Colonic mucosa (tissue), 4 donors: ENCODE data around the gene YTHDC2. TPM values are rescaled to one million over a fixed set of nuclear protein-coding genes. Genes with fewer than 3 reads are reported as not detected.
"Not testable (repeated sequence)": the region's sequence is repeated elsewhere in the genome, so short reads cannot be mapped to it uniquely, and the experiment has no call there.

Experiments
- DNase-seq: peaks from one replicate; pipeline ENCODE4 v3.0.0-alpha.2; 2020
- H3K27ac ChIP-seq: fragments of 200-600 bp; one replicate; pipeline ENCODE4 v1.8.0; 2021
- H3K27me3 ChIP-seq: fragments of 200-600 bp; one replicate; pipeline ENCODE4 v1.8.0; 2021
- H3K36me3 ChIP-seq: fragments of 200-600 bp; one replicate; pipeline ENCODE4 v1.8.0; 2021
- H3K4me1 ChIP-seq: fragments of 200-600 bp; one replicate; pipeline ENCODE4 v1.8.0; 2021; ENCODE audit warnings: mild to moderate bottlenecking
- H3K4me3 ChIP-seq: fragments of 200-600 bp; one replicate; pipeline ENCODE4 v1.8.0; 2021
- H3K9ac ChIP-seq, 2 donors: one replicate each; pipeline ENCODE4 v1.7.0; 2013; ENCODE audit warnings: control low read depth in 2 of 2, low read depth in 2 of 2, low read length in 2 of 2
- H3K9me3 ChIP-seq: fragments of 200-600 bp; one replicate; pipeline ENCODE4 v1.8.0; 2021
- intact Hi-C: fragments of 100-400 bp; cut with DNase I; formaldehyde crosslinking; loops from one replicate; pipeline ENCODE4 v1.14.1; 2022
- total RNA-seq, 2 donors: library from RNA; stranded (reverse); fragmentation: NEBNext Ultra II Directional in 1 of 2; extraction: Animal tissue kit (Norgen Biotek cat#: 25700) in 1 of 2; gene quantifications; one replicate each; pipeline ENCODE4 v1.2.1, GENCODE V29; 2021
- TF ChIP-seq, protein P1 (sequence below): fragments of 200-600 bp; IDR thresholded peaks from one replicate; pipeline ENCODE4 v1.8.0; 2022; ENCODE audit warnings: antibody characterized with exemption, mild to moderate bottlenecking
- donor health status: healthy.
- donor health status: DM: no; HTN: no; CAD: no.
- donor health status: DM: no; HTN: no; CAD: no.

Gene YTHDC2
- total RNA-seq, 2 donors from 2014 or later, result 22.6 to 22.8 TPM

DNA sequence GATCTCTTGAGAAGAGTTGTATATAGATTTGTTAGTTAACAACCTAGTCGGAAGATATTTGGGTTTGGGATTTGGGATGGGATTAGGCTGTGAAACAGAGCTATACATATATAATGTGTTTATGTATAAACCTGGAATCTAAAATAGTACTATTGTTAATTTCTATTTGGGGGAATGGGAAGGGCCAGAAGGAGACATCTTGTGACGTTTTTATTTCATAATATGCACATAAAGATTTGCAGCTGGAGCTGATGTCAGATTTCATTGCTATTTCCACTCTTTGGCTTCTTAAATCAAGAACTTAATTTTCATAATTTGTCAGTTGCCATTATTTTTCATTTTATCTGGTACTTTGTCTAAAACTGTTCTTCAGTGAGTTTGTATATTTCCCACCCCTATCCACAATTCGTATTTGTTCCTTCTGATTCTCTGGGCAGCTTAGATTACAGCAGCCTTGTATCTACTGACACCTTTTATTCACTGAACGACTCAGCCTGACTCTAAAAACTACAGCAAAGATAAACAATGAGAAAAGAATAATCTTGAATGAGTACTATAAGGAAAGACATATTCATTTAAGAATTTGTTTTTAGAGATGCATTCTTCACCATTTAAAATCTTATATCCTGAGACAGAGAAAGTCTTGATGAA, 86.9 kb downstream of the YTHDC2 start:
- Histone ChIP-seq H3K27ac (no peak overlapping the region), H3K4me3 (no peak overlapping the region), H3K27me3 (no peaks in the 10 kb centered on the region), H3K36me3 (no peaks in the 10 kb centered on the region), H3K4me1 (no peaks in the 10 kb centered on the region), H3K9me3 (no peaks in the 10 kb centered on the region), H3K9ac (no peak overlapping the region)
- intact Hi-C loops, result no loop called here
- no peak for DNase-seq
- TF ChIP-seq, protein P1, sequence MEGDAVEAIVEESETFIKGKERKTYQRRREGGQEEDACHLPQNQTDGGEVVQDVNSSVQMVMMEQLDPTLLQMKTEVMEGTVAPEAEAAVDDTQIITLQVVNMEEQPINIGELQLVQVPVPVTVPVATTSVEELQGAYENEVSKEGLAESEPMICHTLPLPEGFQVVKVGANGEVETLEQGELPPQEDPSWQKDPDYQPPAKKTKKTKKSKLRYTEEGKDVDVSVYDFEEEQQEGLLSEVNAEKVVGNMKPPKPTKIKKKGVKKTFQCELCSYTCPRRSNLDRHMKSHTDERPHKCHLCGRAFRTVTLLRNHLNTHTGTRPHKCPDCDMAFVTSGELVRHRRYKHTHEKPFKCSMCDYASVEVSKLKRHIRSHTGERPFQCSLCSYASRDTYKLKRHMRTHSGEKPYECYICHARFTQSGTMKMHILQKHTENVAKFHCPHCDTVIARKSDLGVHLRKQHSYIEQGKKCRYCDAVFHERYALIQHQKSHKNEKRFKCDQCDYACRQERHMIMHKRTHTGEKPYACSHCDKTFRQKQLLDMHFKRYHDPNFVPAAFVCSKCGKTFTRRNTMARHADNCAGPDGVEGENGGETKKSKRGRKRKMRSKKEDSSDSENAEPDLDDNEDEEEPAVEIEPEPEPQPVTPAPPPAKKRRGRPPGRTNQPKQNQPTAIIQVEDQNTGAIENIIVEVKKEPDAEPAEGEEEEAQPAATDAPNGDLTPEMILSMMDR, result no peak

DNA sequence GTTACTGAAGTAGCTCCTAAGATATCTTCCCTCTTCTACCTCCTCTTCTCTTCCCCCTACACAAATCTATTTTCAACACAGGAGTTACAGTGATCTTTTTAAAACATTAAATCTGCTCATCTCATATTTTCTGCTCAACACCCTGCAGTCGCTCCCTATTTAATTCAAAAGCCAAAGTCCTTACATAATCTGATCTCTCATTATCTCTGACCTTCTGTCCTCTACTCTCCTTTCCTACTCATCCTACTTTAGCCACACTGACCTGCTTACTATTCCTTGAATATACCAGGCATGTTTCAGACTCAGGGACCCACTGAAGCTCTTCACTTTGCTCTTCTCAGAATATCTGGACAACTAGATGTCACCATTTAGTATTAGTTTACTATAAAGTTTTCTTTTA, 87.9 kb downstream of the YTHDC2 start:
- no peaks in the 10 kb centered on the region for H3K9me3 ChIP-seq
- no peaks in the 10 kb centered on the region for H3K36me3 ChIP-seq
- intact Hi-C loops, result no loop called here
- H3K9ac ChIP-seq, result no peak overlapping the region
- H3K4me3 ChIP-seq, result no peak overlapping the region
- no peak overlapping the region for H3K27ac ChIP-seq
- TF ChIP-seq, protein P1, result no peak
- DNase-seq, result no peak
- no peaks in the 10 kb centered on the region for H3K27me3 ChIP-seq
- no peaks in the 10 kb centered on the region for H3K4me1 ChIP-seq

DNA sequence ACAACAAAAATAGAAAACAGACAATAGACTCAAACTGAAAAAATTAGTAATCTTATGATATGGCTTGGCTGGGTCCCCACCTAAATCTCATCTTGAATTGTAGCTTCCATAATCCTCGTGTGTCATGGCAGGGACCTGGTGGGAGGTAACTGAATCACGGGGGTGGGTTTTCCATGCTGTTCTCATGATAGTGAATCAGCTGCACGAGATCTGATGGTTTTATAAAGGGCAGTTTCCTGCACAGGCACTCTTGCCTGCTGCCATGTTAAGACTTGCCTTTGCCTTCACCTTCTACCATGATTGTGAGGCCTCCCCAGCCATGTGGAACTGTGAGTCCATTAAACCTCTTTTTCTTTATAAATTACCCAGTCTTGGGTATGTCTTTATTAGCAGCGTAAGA, 89.8 kb downstream of the YTHDC2 start:
- intact Hi-C loops, H3K4me1 ChIP-seq, DNase-seq, H3K4me3 ChIP-seq, H3K36me3 ChIP-seq, H3K9ac ChIP-seq, H3K9me3 ChIP-seq, H3K27me3 ChIP-seq, H3K27ac ChIP-seq: not testable (repeated sequence)

DNA sequence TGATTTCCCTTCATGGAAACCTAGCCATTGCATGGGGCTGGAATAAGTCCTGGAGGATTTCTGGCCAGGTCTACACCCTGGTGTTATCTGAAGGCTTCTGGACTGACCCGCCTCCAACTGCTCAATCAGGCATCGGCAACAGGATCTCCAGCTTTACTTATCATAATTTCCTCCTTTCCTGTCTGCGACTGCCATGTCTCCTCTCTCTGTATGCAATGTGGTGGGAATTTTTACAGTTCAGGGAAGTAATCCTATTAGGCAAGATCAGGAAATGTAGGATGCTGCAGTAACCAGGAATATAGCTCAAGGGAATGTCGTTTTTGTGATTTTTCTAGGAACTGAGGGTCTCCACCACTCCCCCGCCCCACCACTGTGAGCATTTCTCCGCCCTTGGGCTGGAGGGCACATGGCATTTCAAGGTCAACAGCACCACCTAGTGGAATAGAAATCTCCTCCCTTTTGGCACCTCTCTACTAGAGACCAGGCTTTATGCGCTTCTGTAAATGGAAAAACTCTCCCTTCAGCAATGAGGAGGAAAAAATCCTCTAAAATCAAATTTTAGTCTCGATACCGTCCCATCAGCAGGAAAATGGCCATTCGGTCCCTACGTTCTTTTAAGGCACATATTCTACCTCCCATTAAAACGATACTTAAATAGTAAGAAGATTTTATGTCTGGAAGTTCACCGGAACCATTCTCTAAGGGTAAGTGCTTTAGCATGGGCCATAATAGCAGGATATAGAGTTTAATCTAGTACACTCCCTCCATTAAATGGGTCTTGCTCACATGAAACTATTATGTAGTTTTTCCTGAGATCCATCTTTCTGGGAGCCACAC, 93.0 kb downstream of the YTHDC2 start:
- TF ChIP-seq, protein P1, result peak; percentile 52
- intact Hi-C loops, result loop anchor here (5.0 kb wide), 2 partner anchors 229 to 609 kb away; no protein-coding TSS in a partner anchor
- Histone ChIP-seq H3K4me1 (no peaks in the 10 kb centered on the region), H3K36me3 (no peaks in the 10 kb centered on the region), H3K27me3 (no peaks in the 10 kb centered on the region), H3K9ac (no peak overlapping the region), H3K9me3 (no peaks in the 10 kb centered on the region), H3K4me3 (no peak overlapping the region), H3K27ac (no peak overlapping the region)
- DNase-seq, result peak; percentile 33

DNA sequence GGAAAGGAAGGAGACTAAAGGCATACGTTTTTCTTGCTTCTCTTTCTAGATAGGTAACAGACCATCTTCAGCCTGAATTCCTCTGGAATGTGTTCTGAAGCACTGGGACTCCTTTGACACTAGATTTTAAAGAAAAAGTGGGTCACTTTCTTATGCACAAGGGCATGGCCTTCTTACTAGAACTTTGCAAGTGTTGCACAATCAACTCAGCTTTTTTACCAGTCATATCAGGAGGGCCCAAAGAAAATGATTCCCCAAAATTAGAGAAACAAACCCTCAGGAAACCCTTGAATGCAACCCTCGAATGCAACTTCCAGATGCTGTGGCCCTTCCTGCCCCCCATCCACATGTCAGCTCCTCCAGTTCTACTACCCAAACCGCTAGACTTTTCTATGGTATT, 93.9 kb downstream of the YTHDC2 start:
- H3K9me3 ChIP-seq, result no peaks in the 10 kb centered on the region
- H3K4me1 ChIP-seq, result no peaks in the 10 kb centered on the region
- intact Hi-C loops, result loop anchor here (5.0 kb wide), 2 partner anchors 230 to 610 kb away; no protein-coding TSS in a partner anchor
- no peaks in the 10 kb centered on the region for H3K36me3 ChIP-seq
- no peaks in the 10 kb centered on the region for H3K27me3 ChIP-seq
- no peak overlapping the region for H3K9ac ChIP-seq
- H3K4me3 ChIP-seq, result no peak overlapping the region
- TF ChIP-seq, protein P1, result no peak
- H3K27ac ChIP-seq, result no peak overlapping the region
- no peak for DNase-seq
